HepG2 (cell line): ENCODE data around the gene ZNF341. TPM values are rescaled to one million over a fixed set of nuclear protein-coding genes. Genes with fewer than 3 reads are reported as not detected.

Source experiments
- CENPX ChIP-seq: sonication (generic); formaldehyde crosslinking; IDR thresholded peaks from 2 replicates; pipeline ENCODE4 v1.9.0; 2021; ENCODE audit warnings: mild to moderate bottlenecking, missing genetic modification reagents, moderate library complexity
- E2F2 ChIP-seq: sonication (generic); formaldehyde crosslinking; IDR thresholded peaks from 2 replicates; pipeline ENCODE4 v1.4.0; 2020; ENCODE audit warnings: missing genetic modification reagents, borderline replicate concordance
- ETV6 ChIP-seq: sonication (generic); formaldehyde crosslinking; conservative IDR thresholded peaks from 2 replicates; pipeline ENCODE4 v1.4.0; 2020; ENCODE audit warnings: missing genetic modification reagents
- FOSL2 ChIP-seq: sonication (generic); formaldehyde crosslinking; IDR thresholded peaks from 2 replicates; pipeline ENCODE4 v1.4.0; 2020; ENCODE audit warnings: missing genetic modification reagents
- GABPB1 ChIP-seq: IDR thresholded peaks from 2 replicates; pipeline ENCODE4 v1.6.1; 2016; ENCODE audit warnings: mild to moderate bottlenecking, missing genetic modification reagents, moderate library complexity, missing compliant biosample characterization
- IRF9 ChIP-seq: sonication (generic); formaldehyde crosslinking; IDR thresholded peaks from 2 replicates; pipeline ENCODE4 v1.8.0; 2022; ENCODE audit warnings: missing genetic modification reagents, mild to moderate bottlenecking, borderline replicate concordance
- JUNB ChIP-seq: sonication (generic); formaldehyde crosslinking; IDR thresholded peaks from 2 replicates; pipeline ENCODE4 v1.8.0; 2022; ENCODE audit warnings: missing genetic modification reagents, mild to moderate bottlenecking, borderline replicate concordance
- KLF9 ChIP-seq: IDR thresholded peaks from 2 replicates; pipeline ENCODE4 v1.6.1; 2016; ENCODE audit warnings: low read depth
- MED13 ChIP-seq: sonication (generic); formaldehyde crosslinking; IDR thresholded peaks from 2 replicates; pipeline ENCODE4 v1.5.0; 2020; ENCODE audit warnings: missing genetic modification reagents
- NKX3-1 ChIP-seq: sonication (generic); formaldehyde crosslinking; IDR thresholded peaks from 2 replicates; pipeline ENCODE4 v1.5.0; 2020; ENCODE audit warnings: missing genetic modification reagents
- PRMT3 ChIP-seq: sonication (generic); formaldehyde crosslinking; IDR thresholded peaks from 2 replicates; pipeline ENCODE4 v1.8.1; 2022; ENCODE audit warnings: low read depth, mild to moderate bottlenecking, moderate library complexity, missing genetic modification reagents, borderline replicate concordance
- RAD21 ChIP-seq: fragments of 450-650 bp; formaldehyde crosslinking; IDR thresholded peaks from 2 replicates; pipeline ENCODE4 v1.5.0; 2020; ENCODE audit warnings: mild to moderate bottlenecking
- SSRP1 ChIP-seq: IDR thresholded peaks from 2 replicates; pipeline ENCODE4 v1.6.1; 2016; ENCODE audit warnings: control low read depth
- YEATS4 ChIP-seq: sonication (generic); formaldehyde crosslinking; IDR thresholded peaks from 2 replicates; pipeline ENCODE4 v1.4.0; 2020; ENCODE audit warnings: missing genetic modification reagents, borderline replicate concordance
- ZFP41 ChIP-seq: sonication (generic); formaldehyde crosslinking; IDR thresholded peaks from 2 replicates; pipeline ENCODE4 v1.4.0; 2020; ENCODE audit warnings: mild to moderate bottlenecking, missing genetic modification reagents, borderline replicate concordance
- ZNF281 ChIP-seq: sonication (generic); formaldehyde crosslinking; IDR thresholded peaks from 2 replicates; pipeline ENCODE4 v1.4.0; 2020; ENCODE audit warnings: missing genetic modification reagents, borderline replicate concordance
- ZNF326 ChIP-seq: sonication (generic); formaldehyde crosslinking; IDR thresholded peaks from 2 replicates; pipeline ENCODE4 v1.4.0; 2020; ENCODE audit warnings: missing genetic modification reagents, borderline replicate concordance
- ZNF704 ChIP-seq: sonication (generic); formaldehyde crosslinking; IDR thresholded peaks from 2 replicates; pipeline ENCODE4 v1.8.1; 2023; ENCODE audit warnings: mild to moderate bottlenecking, inconsistent platforms, moderate library complexity, missing genetic modification reagents, borderline replicate concordance
- ZSCAN25 ChIP-seq: sonication (generic); formaldehyde crosslinking; IDR thresholded peaks from 2 replicates; pipeline ENCODE4 v1.8.0; 2022; ENCODE audit warnings: mild to moderate bottlenecking, missing genetic modification reagents
- polyA plus RNA-seq, 8 experiments: library from polyadenylated mRNA; depleted of rRNA in 3 of 8; stranded (reverse) in 7 of 8; unstranded in 1 of 8; fragments of >200 nt; fragmentation: Illumina TruSeq in 4 of 8; extraction: Trizol in 4 of 8; gene quantifications; 2 replicates each; pipeline versions ENCODE4 v1.2.1 to v1.2.3, GENCODE V29; 2011 to 2016; ENCODE audit warnings: low read depth in 4 of 8, missing spikeins in 1 of 8, mixed read lengths in 1 of 8; ENCODE audit not compliant: insufficient read depth in 1 of 8
- total RNA-seq, 5 experiments: library from RNA; depleted of rRNA; stranded (reverse); fragments of >200 nt; fragmentation: Illumina TruSeq; extraction: Trizol; gene quantifications; 2 replicates each; pipeline ENCODE4 v1.2.3, GENCODE V29; 2016; ENCODE audit warnings: low read depth in 1 of 5

Gene ZNF341
- total and polyA plus RNA-seq, 2 of the 13 experiments (the other 11 are each of a cell fraction or from before 2014, with no cell fraction given) = 1.1 to 2.2 TPM

GRCh38 chr20:33810885-33811775 lies 79.3 kb downstream of the ZNF341 start, which contains the start of gene CHMP4B (continued):
- TF ChIP-seq ETV6 (CRISPR knock-in tag) (peak; percentile 73), ZSCAN25 (CRISPR knock-in tag) (peak; percentile 69), E2F2 (CRISPR knock-in tag) (peak; percentile 98), GABPB1 (CRISPR knock-in tag) (peak; percentile 97), FOSL2 (peak; percentile 67), ZNF704 (CRISPR knock-in tag) (no peak; the same call in 1 of the 2 replicates), YEATS4 (CRISPR knock-in tag) (peak; percentile 81; the same call in 1 of the 2 replicates), IRF9 (CRISPR knock-in tag) (peak; percentile 94), KLF9 (CRISPR knock-in tag) (no peak), ZNF281 (no peak; the same call in 1 of the 2 replicates), JUNB (CRISPR knock-in tag) (no peak), NKX3-1 (peak; percentile 81; the same call in 1 of the 2 replicates), MED13 (CRISPR knock-in tag) (0 out of 2 replicates have a peak, but pooled peaks have one; percentile 42), ZNF326 (CRISPR knock-in tag) (no peak; the same call in 1 of the 2 replicates), SSRP1 (CRISPR knock-in tag) (0 out of 2 replicates have a peak, but pooled peaks have one; percentile 62), RAD21 (CRISPR knock-in tag) (peak; percentile 70), PRMT3 (CRISPR knock-in tag) (no peak), ZFP41 (CRISPR knock-in tag) (no peak), CENPX (CRISPR knock-in tag) (no peak)
